ENCODE data around the gene TMEM156. TPM values are rescaled to one million over a fixed set of nuclear protein-coding genes. Genes with fewer than 3 reads are reported as not detected.

Gene TMEM156
- total RNA-seq, 2 donors from 2014 or later, result 0.27 to 0.51 TPM

GRCh38 chr4:38983787-38984598, 48.2 kb downstream of the TMEM156 start:
- H3K27ac ChIP-seq, result no peak overlapping the region
- H3K4me3 ChIP-seq, result no peak overlapping the region
- H3K36me3 ChIP-seq, result no peaks in the 10 kb centered on the region
- H3K27me3 ChIP-seq (replicated peaks; ENCODE audit: insufficient read depth), result no peaks in the 10 kb centered on the region
- TF ChIP-seq, protein P1, sequence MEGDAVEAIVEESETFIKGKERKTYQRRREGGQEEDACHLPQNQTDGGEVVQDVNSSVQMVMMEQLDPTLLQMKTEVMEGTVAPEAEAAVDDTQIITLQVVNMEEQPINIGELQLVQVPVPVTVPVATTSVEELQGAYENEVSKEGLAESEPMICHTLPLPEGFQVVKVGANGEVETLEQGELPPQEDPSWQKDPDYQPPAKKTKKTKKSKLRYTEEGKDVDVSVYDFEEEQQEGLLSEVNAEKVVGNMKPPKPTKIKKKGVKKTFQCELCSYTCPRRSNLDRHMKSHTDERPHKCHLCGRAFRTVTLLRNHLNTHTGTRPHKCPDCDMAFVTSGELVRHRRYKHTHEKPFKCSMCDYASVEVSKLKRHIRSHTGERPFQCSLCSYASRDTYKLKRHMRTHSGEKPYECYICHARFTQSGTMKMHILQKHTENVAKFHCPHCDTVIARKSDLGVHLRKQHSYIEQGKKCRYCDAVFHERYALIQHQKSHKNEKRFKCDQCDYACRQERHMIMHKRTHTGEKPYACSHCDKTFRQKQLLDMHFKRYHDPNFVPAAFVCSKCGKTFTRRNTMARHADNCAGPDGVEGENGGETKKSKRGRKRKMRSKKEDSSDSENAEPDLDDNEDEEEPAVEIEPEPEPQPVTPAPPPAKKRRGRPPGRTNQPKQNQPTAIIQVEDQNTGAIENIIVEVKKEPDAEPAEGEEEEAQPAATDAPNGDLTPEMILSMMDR (IDR thresholded peaks at IDR 0.05), result no peak
- TF ChIP-seq POLR2A (IDR thresholded peaks at IDR 0.05) (no peak), POLR2AphosphoS5 (IDR thresholded peaks at IDR 0.05) (no peak)
- no peaks in the 10 kb centered on the region for H3K9me3 ChIP-seq
- no peaks in the 10 kb centered on the region for H3K4me1 ChIP-seq (replicated peaks)
- 45% methylated on average over 12 of the region's 12 CpGs for WGBS
- DNase-seq (ENCODE audit: low spot score), result no peak
- intact Hi-C loops (cut with DNase I), result no loop called here

DNA sequence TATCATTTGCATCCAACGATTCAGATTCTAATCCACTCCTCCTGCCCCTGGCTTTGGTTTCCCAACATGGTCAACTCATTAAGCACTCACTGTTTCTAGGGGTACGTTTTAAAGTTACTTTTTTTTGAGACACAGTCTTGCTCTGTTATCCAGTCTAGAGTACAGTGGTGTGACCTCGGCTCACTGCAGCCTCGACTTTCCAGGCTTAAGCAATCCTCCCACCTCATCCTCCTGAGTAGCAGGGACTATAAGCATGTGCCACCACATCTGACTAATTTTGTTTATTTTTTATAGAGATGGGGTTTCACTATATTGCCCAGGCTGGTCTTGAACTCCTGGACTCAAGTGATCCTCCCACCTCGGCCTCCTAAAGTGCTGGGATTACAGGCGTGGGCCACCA, 48.9 kb downstream of the TMEM156 start:
- H3K4me1 ChIP-seq (replicated peaks), result no peaks in the 10 kb centered on the region
- no peak for DNase-seq (ENCODE audit: low spot score)
- H3K27me3 ChIP-seq (replicated peaks; ENCODE audit: insufficient read depth), result no peaks in the 10 kb centered on the region
- WGBS, result 87% methylated on average over 6 of the region's 6 CpGs
- H3K36me3 ChIP-seq, result no peaks in the 10 kb centered on the region
- no peak overlapping the region for H3K27ac ChIP-seq
- TF ChIP-seq, protein P1 (IDR thresholded peaks at IDR 0.05), result no peak
- TF ChIP-seq POLR2AphosphoS5 (IDR thresholded peaks at IDR 0.05), result no peak
- TF ChIP-seq POLR2A (IDR thresholded peaks at IDR 0.05), result no peak
- H3K9me3 ChIP-seq, result no peaks in the 10 kb centered on the region
- no peak overlapping the region for H3K4me3 ChIP-seq
- intact Hi-C loops (cut with DNase I), result no loop called here

DNA sequence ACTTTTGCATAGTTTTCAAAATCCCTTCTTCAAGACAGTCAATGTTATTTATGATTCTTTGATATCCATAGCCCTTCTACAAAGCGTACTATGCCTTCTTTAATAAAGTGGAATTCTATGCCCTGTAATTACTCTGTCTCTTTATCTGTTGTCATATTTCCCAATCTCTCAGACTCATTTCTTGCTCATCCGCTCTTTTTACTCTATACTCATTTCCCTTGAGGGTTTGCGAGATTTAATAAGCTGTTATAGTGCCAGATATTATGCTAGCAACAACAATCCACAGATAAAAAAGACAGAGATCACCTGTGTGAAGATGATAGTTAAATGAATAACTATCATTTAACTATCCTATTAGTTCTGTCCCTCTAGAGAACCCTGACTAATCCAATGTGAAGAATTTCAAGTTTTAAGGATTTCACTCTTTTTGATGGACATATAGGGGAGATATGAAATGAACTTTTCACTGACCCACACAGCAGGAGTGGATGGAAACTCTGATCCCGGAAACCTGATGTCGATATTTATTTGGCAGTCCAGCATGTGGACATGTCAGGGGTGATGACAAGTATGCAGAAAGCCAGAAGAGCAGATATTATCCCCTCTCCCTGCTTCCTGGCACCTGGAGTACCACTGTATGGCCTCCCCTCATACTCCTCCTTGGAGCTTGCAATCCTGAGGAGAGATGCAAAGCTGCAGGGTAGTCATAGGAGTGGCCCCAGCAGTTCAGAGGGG, 49.7 kb downstream of the TMEM156 start:
- Histone ChIP-seq H3K9me3 (no peaks in the 10 kb centered on the region), H3K27me3 (replicated peaks; ENCODE audit: insufficient read depth) (no peaks in the 10 kb centered on the region), H3K36me3 (no peaks in the 10 kb centered on the region), H3K27ac (no peak overlapping the region), H3K4me1 (replicated peaks) (no peaks in the 10 kb centered on the region), H3K4me3 (no peak overlapping the region)
- no peak for TF ChIP-seq POLR2A (IDR thresholded peaks at IDR 0.05)
- TF ChIP-seq, protein P1 (IDR thresholded peaks at IDR 0.05), result no peak
- TF ChIP-seq POLR2AphosphoS5 (IDR thresholded peaks at IDR 0.05), result no peak
- WGBS, result 83% methylated on average over 5 of the region's 5 CpGs
- no peak for DNase-seq (ENCODE audit: low spot score)
- intact Hi-C loops (cut with DNase I), result no loop called here

- DNase-seq (ENCODE audit: low spot score), result no peak
- H3K36me3 ChIP-seq, result no peaks in the 10 kb centered on the region
- no peaks in the 10 kb centered on the region for H3K9me3 ChIP-seq
- H3K4me3 ChIP-seq, result no peak overlapping the region
- H3K4me1 ChIP-seq (replicated peaks), result no peaks in the 10 kb centered on the region
- intact Hi-C loops (cut with DNase I), result no loop called here
- no peaks in the 10 kb centered on the region for H3K27me3 ChIP-seq (replicated peaks; ENCODE audit: insufficient read depth)
- WGBS, result 50% methylated on average over 7 of the region's 7 CpGs
- H3K27ac ChIP-seq, result peak overlapping the region in 1 of 2 donors; percentile 47
- TF ChIP-seq, protein P1 (IDR thresholded peaks at IDR 0.05), result no peak
- no peak for TF ChIP-seq POLR2A (IDR thresholded peaks at IDR 0.05)
- no peak for TF ChIP-seq POLR2AphosphoS5 (IDR thresholded peaks at IDR 0.05)
These were observed 51.1 kb downstream of the TMEM156 start for GRCh38 chr4:38980903-38981676.
